GM12874 (cell line): ENCODE data around the gene LRIG1.

Experiments
- CTCF ChIP-seq: IDR thresholded peaks from 2 replicates; pipeline ENCODE4 v1.5.1; 2011; ENCODE audit warnings: low read depth, mild to moderate bottlenecking, control low read depth, low read length, moderate library complexity; ENCODE audit not compliant: insufficient read depth

The LRIG1 gene

GRCh38 chr3:66497288-66497984, 3.4 kb downstream of the LRIG1 start:
- no peak for TF ChIP-seq CTCF

- no peak for TF ChIP-seq CTCF
These were observed 4.1 kb downstream of the LRIG1 start for GRCh38 chr3:66496746-66497145.

GRCh38 chr3:66496301-66496700, 4.5 kb downstream of the LRIG1 start:
- TF ChIP-seq CTCF, result no peak

GRCh38 chr3:66495668-66496045, 5.2 kb downstream of the LRIG1 start:
- TF ChIP-seq CTCF, result no peak

- TF ChIP-seq CTCF, result no peak
These were observed 5.7 kb downstream of the LRIG1 start for GRCh38 chr3:66494959-66495667.

GRCh38 chr3:66493458-66494099, 7.2 kb downstream of the LRIG1 start:
- TF ChIP-seq CTCF, result no peak

GRCh38 chr3:66492672-66493071, 8.2 kb downstream of the LRIG1 start:
- no peak for TF ChIP-seq CTCF
